Natural killer cell (primary cell): Measurements from ENCODE around the gene RXRA. TPM values are rescaled to one million over a fixed set of nuclear protein-coding genes. Genes with fewer than 3 reads are reported as not detected.

Experiments used
- ATAC-seq, 3 donors: fragments of 150-1000 bp in 2 of 3; fragments of 200-7000 bp in 1 of 3; cut with Tn5 transposase; 1 replicate in 1 of 3; 2 replicates in 2 of 3; pipeline ENCODE4 v1.10.0; 2021; ENCODE audit warnings: mild to moderate bottlenecking in 2 of 3, moderate library complexity in 2 of 3
- DNase-seq, 2 donors: peaks; one replicate each; pipeline versions ENCODE4 v3.0.0 to v3.0.0-alpha.2; 2013 to 2021; ENCODE audit warnings: mixed read lengths in 1 of 2
- H3K27ac ChIP-seq: one replicate; pipeline ENCODE4 v1.5.1; 2013; ENCODE audit warnings: mild to moderate bottlenecking, low read length
- H3K27me3 ChIP-seq: one replicate; pipeline ENCODE4 v1.6.1; 2013; ENCODE audit warnings: low read length; ENCODE audit not compliant: control insufficient read depth, insufficient read depth
- H3K36me3 ChIP-seq: one replicate; pipeline ENCODE4 v1.6.1; 2013; ENCODE audit warnings: low read length; ENCODE audit not compliant: control insufficient read depth, insufficient read depth
- H3K4me1 ChIP-seq: one replicate; pipeline ENCODE4 v1.6.1; 2013; ENCODE audit warnings: low read length; ENCODE audit not compliant: control insufficient read depth, insufficient read depth
- H3K4me3 ChIP-seq: one replicate; pipeline ENCODE4 v1.5.1; 2013; ENCODE audit warnings: low read length
- H3K9me3 ChIP-seq: one replicate; pipeline ENCODE4 v1.6.1; 2013; ENCODE audit warnings: low read length; ENCODE audit not compliant: control insufficient read depth, insufficient read depth
- H3K27ac Mint-ChIP-seq, 2 donors: one replicate each; pipeline ENCODE4 v1.8.0; 2022; ENCODE audit warnings: mild to moderate bottlenecking in 2 of 2, mixed read lengths in 2 of 2, moderate library complexity in 1 of 2
- H3K27me3 Mint-ChIP-seq, 2 donors: one replicate each; pipeline ENCODE4 v1.8.0; 2022; ENCODE audit warnings: low read depth in 2 of 2, mixed read lengths in 2 of 2
- H3K36me3 Mint-ChIP-seq: one replicate; pipeline ENCODE4 v1.8.0; 2022; ENCODE audit warnings: mixed read lengths
- H3K4me1 Mint-ChIP-seq, 2 donors: one replicate each; pipeline ENCODE4 v1.8.0; 2022; ENCODE audit warnings: mixed read lengths in 2 of 2
- H3K4me3 Mint-ChIP-seq: one replicate; pipeline ENCODE4 v1.8.0; 2022; ENCODE audit warnings: mild to moderate bottlenecking, moderate library complexity, mixed read lengths
- H3K9me3 Mint-ChIP-seq, 2 donors: one replicate each; pipeline ENCODE4 v1.8.0; 2022; ENCODE audit warnings: mixed read lengths in 2 of 2
- WGBS: methylation state at CpG from one replicate; pipeline ENCODE4 v1.1.7; 2013; ENCODE audit warnings: missing lambda C conversion rate; ENCODE audit not compliant: insufficient coverage; 5-methylcytosine and 5-hydroxymethylcytosine counted together
- intact Hi-C: fragments of 100-400 bp; cut with micrococcal nuclease; formaldehyde crosslinking; loops from one replicate; pipeline ENCODE4 v1.14.2; 2022
- total RNA-seq, 4 donors: library from RNA; stranded (reverse); fragments of 120-200 nt in 1 of 4; gene quantifications; one replicate each; pipeline versions ENCODE4 v1.2.3 to v1.2.4, GENCODE V29; 2013 to 2022
- TF ChIP-seq, protein P1 (sequence below): fragments of 200-600 bp; IDR thresholded peaks from one replicate; pipeline ENCODE4 v1.8.0; 2022; ENCODE audit warnings: antibody characterized with exemption

The RXRA gene
- total RNA-seq, 3 donors from 2014 or later (not counting 1 experiment from before 2014, with no cell fraction given): 30.9 to 64.1 (median 42.2) TPM

DNA sequence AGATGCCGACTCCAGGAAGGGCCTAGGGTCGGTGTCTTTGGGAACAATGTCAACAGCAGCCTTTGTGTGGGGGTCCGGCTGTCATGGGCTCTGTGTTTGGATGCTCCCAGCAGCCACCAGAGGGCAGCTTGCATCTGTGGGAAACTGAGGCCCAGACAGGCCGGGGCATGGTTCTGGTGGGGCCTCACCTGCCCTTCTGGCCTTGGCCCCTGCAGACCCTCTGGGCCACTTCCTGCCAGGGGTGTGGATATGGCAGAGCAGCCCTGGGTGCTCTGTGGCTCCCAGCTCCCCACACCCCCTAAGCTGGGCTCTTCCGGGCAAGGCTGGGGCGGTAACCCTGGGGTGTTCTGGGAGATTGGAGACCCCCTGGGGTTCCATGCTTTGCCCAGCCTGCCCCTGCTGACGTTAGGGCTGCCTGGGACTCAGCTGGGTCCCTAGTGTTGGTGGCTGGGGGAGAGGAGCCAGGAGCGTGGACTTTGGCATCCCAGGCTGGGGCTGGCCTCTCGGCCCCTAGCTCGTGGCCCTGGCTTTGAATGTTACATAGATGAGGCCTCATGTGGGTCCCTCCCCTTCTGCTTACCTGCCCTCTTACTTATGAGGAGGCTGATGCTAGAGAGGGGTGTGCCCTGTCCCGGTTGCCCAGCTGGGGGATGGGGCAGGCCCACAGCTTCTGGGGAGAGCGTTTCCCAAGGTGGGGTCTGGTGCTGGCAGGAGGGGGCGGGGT is 38.3 kb downstream of the RXRA start:
- intact Hi-C loops: no loop called here
- Mint-ChIP-seq H3K4me3 (no peak overlapping the region), H3K36me3 (no peaks in the 10 kb centered on the region), H3K4me1 (peaks cover 0 to 10% of the 10 kb centered on the region in 2 donors), H3K27me3 (no peaks in the 10 kb centered on the region), H3K27ac (no peak overlapping the region), H3K9me3 (no peaks in the 10 kb centered on the region)
- peaks cover 20% of the 10 kb centered on the region for H3K4me1 ChIP-seq
- H3K27ac ChIP-seq: no peak overlapping the region
- ATAC-seq (no peak), DNase-seq (peak in 1 of 2 donors; percentile 38)
- H3K36me3 ChIP-seq: no peaks in the 10 kb centered on the region
- WGBS: 93% methylated on average over 13 of the region's 13 CpGs
- H3K27me3 ChIP-seq: no peaks in the 10 kb centered on the region
- no peak overlapping the region for H3K4me3 ChIP-seq
- TF ChIP-seq, protein P1, sequence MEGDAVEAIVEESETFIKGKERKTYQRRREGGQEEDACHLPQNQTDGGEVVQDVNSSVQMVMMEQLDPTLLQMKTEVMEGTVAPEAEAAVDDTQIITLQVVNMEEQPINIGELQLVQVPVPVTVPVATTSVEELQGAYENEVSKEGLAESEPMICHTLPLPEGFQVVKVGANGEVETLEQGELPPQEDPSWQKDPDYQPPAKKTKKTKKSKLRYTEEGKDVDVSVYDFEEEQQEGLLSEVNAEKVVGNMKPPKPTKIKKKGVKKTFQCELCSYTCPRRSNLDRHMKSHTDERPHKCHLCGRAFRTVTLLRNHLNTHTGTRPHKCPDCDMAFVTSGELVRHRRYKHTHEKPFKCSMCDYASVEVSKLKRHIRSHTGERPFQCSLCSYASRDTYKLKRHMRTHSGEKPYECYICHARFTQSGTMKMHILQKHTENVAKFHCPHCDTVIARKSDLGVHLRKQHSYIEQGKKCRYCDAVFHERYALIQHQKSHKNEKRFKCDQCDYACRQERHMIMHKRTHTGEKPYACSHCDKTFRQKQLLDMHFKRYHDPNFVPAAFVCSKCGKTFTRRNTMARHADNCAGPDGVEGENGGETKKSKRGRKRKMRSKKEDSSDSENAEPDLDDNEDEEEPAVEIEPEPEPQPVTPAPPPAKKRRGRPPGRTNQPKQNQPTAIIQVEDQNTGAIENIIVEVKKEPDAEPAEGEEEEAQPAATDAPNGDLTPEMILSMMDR: no peak
- H3K9me3 ChIP-seq: no peaks in the 10 kb centered on the region

DNA sequence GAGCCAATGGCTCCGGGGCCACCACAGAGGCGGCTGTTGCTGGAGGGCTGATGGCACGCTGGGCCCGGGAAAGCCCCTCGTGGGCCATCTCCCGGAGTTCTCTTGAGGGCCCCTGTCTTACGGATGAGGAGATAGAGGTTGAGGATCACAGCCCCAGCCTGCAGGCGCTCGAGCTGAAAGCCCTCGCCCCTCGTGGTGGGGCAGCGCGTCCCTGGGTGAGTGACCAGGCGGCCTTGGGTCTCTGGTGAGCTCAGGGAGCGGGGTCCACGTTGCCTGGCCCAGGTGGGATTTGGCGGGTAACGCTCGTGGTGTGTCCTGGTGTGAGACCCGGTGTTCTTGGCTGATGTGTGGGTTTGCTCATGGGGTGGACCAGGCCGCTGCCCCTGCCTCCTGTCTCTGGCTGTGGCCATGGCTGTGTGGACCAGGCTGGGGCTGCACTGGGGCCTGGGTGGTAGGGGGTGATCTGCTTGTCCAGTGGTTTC is 38.9 kb downstream of the RXRA start:
- no peaks in the 10 kb centered on the region for H3K27me3 ChIP-seq
- Mint-ChIP-seq H3K36me3 (no peaks in the 10 kb centered on the region), H3K4me3 (no peak overlapping the region), H3K27ac (no peak overlapping the region), H3K9me3 (no peaks in the 10 kb centered on the region), H3K27me3 (no peaks in the 10 kb centered on the region), H3K4me1 (peaks cover 0 to 10% of the 10 kb centered on the region in 2 donors)
- DNase-seq: no peak
- intact Hi-C loops: no loop called here
- 91% methylated on average over 21 of the region's 21 CpGs for WGBS
- TF ChIP-seq, protein P1: no peak
- H3K27ac ChIP-seq: no peak overlapping the region
- H3K9me3 ChIP-seq: no peaks in the 10 kb centered on the region
- no peak overlapping the region for H3K4me3 ChIP-seq
- no peak for ATAC-seq
- peaks cover 15% of the 10 kb centered on the region for H3K4me1 ChIP-seq
- H3K36me3 ChIP-seq: no peaks in the 10 kb centered on the region

DNA sequence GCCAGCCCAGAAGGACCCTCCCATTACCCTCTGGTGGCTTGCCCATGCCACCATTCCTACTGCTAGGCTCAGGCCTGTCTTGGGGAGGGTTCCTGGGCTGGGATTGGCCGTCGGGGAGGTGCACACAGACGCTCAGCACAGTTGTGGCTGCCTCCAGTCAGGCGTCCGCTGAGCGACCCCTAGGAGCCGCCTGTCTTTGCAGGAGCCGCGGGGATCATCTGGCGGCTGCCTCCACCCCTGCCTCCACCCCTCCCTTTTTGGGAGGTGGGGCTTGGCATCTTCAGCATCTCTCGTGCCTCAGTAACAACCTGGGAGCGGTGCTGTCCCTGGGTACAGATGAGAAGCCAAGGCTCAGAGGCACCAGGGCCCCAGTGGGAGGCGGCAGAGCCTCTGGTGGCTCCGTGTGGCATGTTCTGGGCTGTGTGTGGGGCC is 39.6 kb downstream of the RXRA start:
- H3K4me3 ChIP-seq: no peak overlapping the region
- no peak overlapping the region for H3K4me3 Mint-ChIP-seq
- ATAC-seq (peak in 1 of 3 donors; percentile 4), DNase-seq (no peak)
- H3K4me1 ChIP-seq: peaks cover 18% of the 10 kb centered on the region
- peaks cover 0 to 6% of the 10 kb centered on the region in 2 donors for H3K4me1 Mint-ChIP-seq
- no peaks in the 10 kb centered on the region for H3K9me3 ChIP-seq
- no peaks in the 10 kb centered on the region for H3K27me3 Mint-ChIP-seq
- no peak overlapping the region for H3K27ac ChIP-seq
- intact Hi-C loops: no loop called here
- H3K9me3 Mint-ChIP-seq: no peaks in the 10 kb centered on the region
- H3K27ac Mint-ChIP-seq: no peak overlapping the region
- TF ChIP-seq, protein P1: no peak
- WGBS: 67% methylated on average over 14 of the region's 14 CpGs
- H3K36me3 ChIP-seq: no peaks in the 10 kb centered on the region
- H3K27me3 ChIP-seq: no peaks in the 10 kb centered on the region
- H3K36me3 Mint-ChIP-seq: no peaks in the 10 kb centered on the region
